Left kidney (tissue), 8 donors: ENCODE data around the gene PBOV1. TPM values are rescaled to one million over a fixed set of nuclear protein-coding genes. Genes with fewer than 3 reads are reported as not detected.

Experiments
- DNase-seq: peaks from one replicate; pipeline ENCODE4 v3.0.0-alpha.2; 2013
- long read RNA-seq, 8 donors: transcript quantifications; one replicate each; lab custom pipeline, GENCODE V29; 2026
- polyA plus RNA-seq: library from polyadenylated mRNA; unstranded; fragments of 120-200 nt; gene quantifications from one replicate; pipeline ENCODE4 v1.2.1, GENCODE V29; 2013; ENCODE audit not compliant: insufficient read length

PBOV1 gene
- polyA plus RNA-seq = 0.13 TPM
- long read RNA-seq, donor 1 = 0 reads
- long read RNA-seq, donor 2 = 0 reads
- long read RNA-seq, donor 3 = 0 reads
- long read RNA-seq, donor 4 = 0 reads
- long read RNA-seq, donor 5 = 0 reads
- long read RNA-seq, donor 6 = 0 reads
- long read RNA-seq, donor 7 = 0 reads
- long read RNA-seq, donor 8 = 0 reads

GRCh38 chr6:138218449-138218848 is at the start of gene PBOV1:
Gene PBOV1, minus strand, starts transcription at chr6:138218491. Its CDS starts 96 bp downstream, at chr6:138218395.
- no peak for DNase-seq

- no peak for DNase-seq
Measured at GRCh38 chr6:138266095-138266494, 47.8 kb upstream of the PBOV1 start.

- no peak for DNase-seq
Measured at GRCh38 chr6:138264372-138264880, 46.1 kb upstream of the PBOV1 start.

GRCh38 chr6:138263963-138264362 is 45.7 kb upstream of the PBOV1 start:
- DNase-seq = no peak

GRCh38 chr6:138261116-138261780 is 43.0 kb upstream of the PBOV1 start:
- no peak for DNase-seq

- DNase-seq = no peak
Measured at GRCh38 chr6:138258991-138259390, 40.7 kb upstream of the PBOV1 start.

- no peak for DNase-seq
Measured at GRCh38 chr6:138258197-138258596, 39.9 kb upstream of the PBOV1 start.

- DNase-seq = no peak
Measured at GRCh38 chr6:138257638-138258040, 39.3 kb upstream of the PBOV1 start.

- DNase-seq = no peak
Measured at GRCh38 chr6:138255443-138255842, 37.2 kb upstream of the PBOV1 start.

GRCh38 chr6:138253731-138254130 is 35.4 kb upstream of the PBOV1 start:
- DNase-seq = no peak

- no peak for DNase-seq
Measured at GRCh38 chr6:138250513-138251247, 32.4 kb upstream of the PBOV1 start.

GRCh38 chr6:138250053-138250452 is 31.8 kb upstream of the PBOV1 start:
- DNase-seq = no peak

- no peak for DNase-seq
Measured at GRCh38 chr6:138248878-138249277, 30.6 kb upstream of the PBOV1 start.

- DNase-seq = no peak
Measured at GRCh38 chr6:138248011-138248410, 29.7 kb upstream of the PBOV1 start.

- DNase-seq = no peak
Measured at GRCh38 chr6:138246650-138247440, 28.6 kb upstream of the PBOV1 start.

GRCh38 chr6:138245751-138246150 is 27.5 kb upstream of the PBOV1 start:
- DNase-seq = no peak

- DNase-seq = no peak
Measured at GRCh38 chr6:138242987-138243592, 24.8 kb upstream of the PBOV1 start.

GRCh38 chr6:138241934-138242333 is 23.6 kb upstream of the PBOV1 start:
- DNase-seq = no peak

- DNase-seq = no peak
Measured at GRCh38 chr6:138241381-138241780, 23.1 kb upstream of the PBOV1 start.

- no peak for DNase-seq
Measured at GRCh38 chr6:138240476-138241245, 22.4 kb upstream of the PBOV1 start.

- DNase-seq = no peak
Measured at GRCh38 chr6:138239774-138240173, 21.5 kb upstream of the PBOV1 start.
